Fibroblast of mammary gland (primary cell): ENCODE data around the gene BAMBI.

ENCODE experiments used
- DNase-seq: peaks from one replicate; pipeline ENCODE4 v3.0.0-alpha.2; 2010; ENCODE audit warnings: low read depth
- H3K4me3 ChIP-seq: 2 replicates; pipeline ENCODE4 v1.5.1; 2011; ENCODE audit warnings: low read depth, mild to moderate bottlenecking, low read length, moderate library complexity; ENCODE audit not compliant: control insufficient read depth
- CTCF ChIP-seq: conservative IDR thresholded peaks from 2 replicates; pipeline ENCODE4 v1.5.1; 2011; ENCODE audit warnings: low read depth, low read length, inconsistent platforms; ENCODE audit not compliant: control insufficient read depth, insufficient read depth

BAMBI gene

GRCh38 chr10:28681291-28681763 is 4.0 kb downstream of the BAMBI start:
- no peak for TF ChIP-seq CTCF
- H3K4me3 ChIP-seq = no peak overlapping the region
- no peak for DNase-seq

- no peak for TF ChIP-seq CTCF
- DNase-seq = no peak
- no peak overlapping the region for H3K4me3 ChIP-seq
These were observed 4.8 kb downstream of the BAMBI start for GRCh38 chr10:28681928-28682750.

- TF ChIP-seq CTCF = no peak
- DNase-seq = no peak
- H3K4me3 ChIP-seq = no peak overlapping the region
These were observed 7.0 kb downstream of the BAMBI start for GRCh38 chr10:28684157-28684985.

GRCh38 chr10:28684986-28685580 is 7.8 kb downstream of the BAMBI start:
- no peak for TF ChIP-seq CTCF
- H3K4me3 ChIP-seq = no peak overlapping the region
- no peak for DNase-seq

- DNase-seq = no peak
- H3K4me3 ChIP-seq = no peak overlapping the region
- TF ChIP-seq CTCF = no peak
These were observed 8.4 kb downstream of the BAMBI start for GRCh38 chr10:28685717-28686116.

GRCh38 chr10:28686835-28687682 is 9.7 kb downstream of the BAMBI start:
- no peak overlapping the region for H3K4me3 ChIP-seq
- TF ChIP-seq CTCF = no peak
- DNase-seq = no peak
